ENCODE results near the gene ODAD2. TPM values are rescaled to one million over a fixed set of nuclear protein-coding genes. Genes with fewer than 3 reads are reported as not detected.

ODAD2 gene
- total RNA-seq, 1 donor from 2014 or later, result 0.80 TPM

DNA sequence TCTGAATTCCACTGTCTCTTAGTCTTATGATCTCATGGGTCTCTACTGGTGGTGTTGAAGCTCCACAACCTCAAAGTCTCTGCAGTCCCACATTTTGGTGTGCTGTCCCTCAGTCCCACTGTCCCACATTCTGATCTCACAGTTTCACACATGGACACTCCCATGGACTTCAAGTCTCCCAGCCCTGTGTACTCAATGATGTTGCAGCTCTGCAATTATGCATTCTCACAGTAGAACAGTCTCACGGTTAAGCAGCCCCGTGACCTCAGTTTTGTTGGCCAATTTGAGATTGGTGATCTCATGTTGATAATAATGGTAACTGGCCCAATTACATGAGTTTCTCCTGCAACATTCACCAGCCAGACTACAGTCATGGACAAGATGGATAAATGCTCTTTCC is 109.4 kb downstream of the ODAD2 start:
- no peak for DNase-seq (ENCODE audit: low spot score)
- intact Hi-C loops (cut with DNase I), result no loop called here
- ATAC-seq, result no peak

DNA sequence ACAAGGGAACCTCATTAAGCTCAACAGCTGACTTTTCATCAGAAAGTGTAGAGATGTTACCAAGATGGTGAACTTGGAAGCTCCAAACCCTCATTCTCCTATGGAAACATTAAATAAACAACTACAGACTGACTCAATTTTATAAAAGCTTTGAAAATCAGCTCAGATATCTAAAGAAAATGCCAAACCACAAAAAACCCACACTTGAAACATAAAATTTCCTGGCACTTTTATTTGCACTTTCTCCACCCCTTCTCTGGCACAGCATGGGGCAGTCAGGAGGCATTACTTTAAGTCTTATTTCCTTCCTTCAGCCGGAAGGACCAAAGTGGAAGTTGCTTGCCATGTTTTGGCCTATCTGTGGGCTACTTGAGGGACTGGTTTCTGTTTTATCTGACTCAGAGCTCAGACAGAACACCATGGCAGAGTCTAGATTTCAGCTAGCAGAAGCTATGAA is 114.7 kb downstream of the ODAD2 start:
- ATAC-seq, result no peak
- DNase-seq (ENCODE audit: low spot score), result no peak
- intact Hi-C loops (cut with DNase I), result no loop called here

DNA sequence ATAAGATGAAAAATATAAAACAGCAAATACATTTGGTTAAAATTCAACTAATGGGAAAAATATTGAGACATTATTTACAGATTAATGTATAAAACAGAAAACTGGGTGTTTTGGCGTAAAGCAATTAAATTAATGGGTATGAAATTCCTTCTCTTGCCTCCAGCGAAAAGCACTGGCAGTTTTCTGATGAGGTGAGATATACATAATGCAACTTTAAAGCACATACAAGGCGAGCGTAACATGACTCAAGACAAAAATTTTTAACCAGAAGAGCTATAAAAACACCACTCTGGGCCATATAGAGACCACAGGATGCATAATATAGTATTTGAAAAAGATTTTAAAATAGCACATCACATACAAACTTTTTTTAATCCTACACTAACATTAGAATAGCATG is 120.6 kb downstream of the ODAD2 start:
- ATAC-seq (no peak), DNase-seq (ENCODE audit: low spot score) (no peak)
- intact Hi-C loops (cut with DNase I), result no loop called here

DNA sequence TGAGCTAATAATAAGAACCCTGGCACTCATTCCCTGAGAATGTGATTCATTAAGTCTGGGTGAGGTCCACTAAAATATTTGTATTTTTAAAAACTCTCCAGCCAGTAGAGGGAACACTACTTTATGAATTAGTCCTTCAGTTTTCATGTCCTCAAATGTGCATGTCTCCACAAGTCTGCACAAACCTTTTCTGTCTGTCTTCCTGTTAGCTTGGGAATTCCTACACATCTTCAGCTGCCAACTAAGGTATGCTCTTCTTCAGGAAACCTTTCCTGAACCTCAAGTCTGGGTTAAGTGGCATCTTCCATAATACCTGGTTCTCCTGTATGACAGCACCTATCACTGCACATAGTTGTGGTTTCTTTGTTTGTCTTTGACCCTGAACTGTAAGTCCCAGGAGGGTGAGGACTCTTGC is 133.7 kb downstream of the ODAD2 start:
- intact Hi-C loops (cut with DNase I), result no loop called here
- DNase-seq (ENCODE audit: low spot score) (no peak), ATAC-seq (no peak)

DNA sequence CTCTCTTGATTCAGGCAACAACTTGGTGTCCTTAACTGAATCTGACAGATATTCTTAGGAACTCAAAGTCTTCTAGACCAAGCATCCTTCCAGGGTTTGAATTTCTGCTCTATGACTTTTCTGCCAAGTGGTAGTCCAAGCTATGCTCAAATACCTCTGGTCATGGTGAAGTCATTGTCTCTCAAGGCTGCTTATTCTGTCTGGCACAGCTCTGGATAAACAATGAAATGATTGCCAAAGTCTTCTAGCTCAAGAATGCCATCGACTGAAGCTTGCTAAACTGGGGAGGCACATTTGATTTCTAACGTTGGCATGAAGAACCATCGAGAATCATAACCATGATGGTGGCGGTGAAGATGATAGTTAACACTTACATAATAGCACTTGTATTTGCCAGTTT is 137.1 kb downstream of the ODAD2 start:
- no peak for DNase-seq (ENCODE audit: low spot score)
- intact Hi-C loops (cut with DNase I), result no loop called here
- no peak for ATAC-seq

DNA sequence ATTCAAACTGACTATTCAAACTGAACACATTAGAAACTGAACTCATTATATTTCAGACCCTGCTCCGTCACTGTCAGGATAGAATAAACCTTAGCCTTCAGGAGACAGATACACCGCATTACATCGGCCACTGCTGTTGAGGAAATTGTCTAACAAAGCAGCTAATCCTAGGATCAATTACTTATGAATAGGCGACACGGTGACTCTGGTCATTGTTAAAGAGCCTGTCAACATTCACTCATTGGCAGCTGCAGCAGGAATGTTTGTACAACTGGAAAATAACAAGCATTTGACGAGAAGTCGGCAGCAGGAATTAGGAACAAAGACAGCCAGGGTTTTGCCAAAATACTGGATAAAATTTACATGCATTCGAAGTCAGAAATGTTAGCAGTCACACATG is 141.3 kb downstream of the ODAD2 start:
- intact Hi-C loops (cut with DNase I), result no loop called here
- no peak for ATAC-seq

DNA sequence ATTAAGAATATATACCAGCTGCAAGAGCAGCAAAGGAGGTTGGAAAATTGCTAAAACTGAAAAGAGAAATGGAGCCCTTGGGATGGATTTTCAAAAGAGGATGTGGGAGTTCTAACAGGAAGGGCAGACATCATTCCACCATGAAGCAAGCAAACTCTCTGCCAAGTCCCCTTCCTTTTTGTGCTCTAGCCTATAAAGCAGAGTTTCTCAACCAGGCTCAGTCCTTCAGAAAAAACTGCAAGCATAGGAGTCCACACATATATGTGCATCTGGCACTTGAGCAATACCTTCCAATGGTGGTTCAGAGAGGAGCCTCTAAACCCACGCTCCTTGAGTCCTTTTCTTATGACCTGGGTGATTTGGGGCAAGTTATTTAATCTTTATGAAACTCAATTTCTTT is 154.7 kb downstream of the ODAD2 start:
- no peak for DNase-seq (ENCODE audit: low spot score)
- peak; percentile 67 for ATAC-seq
- intact Hi-C loops (cut with DNase I), result no loop called here

More for the DNA sequence above, 141.3 kb downstream of the ODAD2 start:
- no peak for DNase-seq (ENCODE audit: low spot score)

DNA sequence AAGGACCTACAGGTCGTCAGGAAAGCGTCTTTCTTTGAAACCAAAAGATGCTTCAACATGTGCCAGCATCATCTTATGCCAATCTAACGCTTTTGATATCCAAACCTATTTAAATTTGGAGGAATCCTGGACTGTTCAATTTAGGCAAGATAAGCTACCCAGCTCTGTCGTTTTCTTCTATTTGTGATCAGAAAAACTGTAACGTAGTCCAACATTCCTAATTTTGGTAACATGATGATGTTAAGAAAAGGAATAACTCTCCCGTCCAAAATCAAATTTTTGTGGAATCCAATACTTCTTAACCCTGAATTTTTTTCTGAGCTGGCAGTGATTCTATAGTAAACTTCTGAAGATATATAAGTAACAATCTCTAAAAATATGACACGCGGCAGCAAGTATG is 160.0 kb downstream of the ODAD2 start:
- intact Hi-C loops (cut with DNase I), result no loop called here
- ATAC-seq, result no peak

DNA sequence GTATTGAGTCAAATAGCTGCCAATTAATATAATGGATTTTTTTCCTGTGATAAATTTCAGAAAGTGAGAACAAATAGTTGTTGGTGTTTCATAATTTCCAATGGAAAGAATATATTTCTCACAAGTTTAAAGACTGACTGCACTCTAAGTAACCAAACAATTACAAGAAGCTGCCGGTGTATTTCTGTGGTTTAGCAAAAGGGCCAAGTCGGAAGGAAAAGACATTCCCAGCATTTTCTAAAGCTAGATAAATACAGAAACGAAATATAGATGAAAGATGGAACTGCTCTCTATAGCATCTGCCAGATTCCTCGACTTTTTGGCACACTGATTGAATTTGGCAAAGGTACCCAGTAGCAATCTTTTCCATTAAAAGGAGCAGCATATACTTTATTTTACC is 160.5 kb downstream of the ODAD2 start:
- ATAC-seq (no peak), DNase-seq (ENCODE audit: low spot score) (no peak)
- intact Hi-C loops (cut with DNase I), result no loop called here

More for the DNA sequence above, 160.0 kb downstream of the ODAD2 start:
- no peak for DNase-seq (ENCODE audit: low spot score)

DNA sequence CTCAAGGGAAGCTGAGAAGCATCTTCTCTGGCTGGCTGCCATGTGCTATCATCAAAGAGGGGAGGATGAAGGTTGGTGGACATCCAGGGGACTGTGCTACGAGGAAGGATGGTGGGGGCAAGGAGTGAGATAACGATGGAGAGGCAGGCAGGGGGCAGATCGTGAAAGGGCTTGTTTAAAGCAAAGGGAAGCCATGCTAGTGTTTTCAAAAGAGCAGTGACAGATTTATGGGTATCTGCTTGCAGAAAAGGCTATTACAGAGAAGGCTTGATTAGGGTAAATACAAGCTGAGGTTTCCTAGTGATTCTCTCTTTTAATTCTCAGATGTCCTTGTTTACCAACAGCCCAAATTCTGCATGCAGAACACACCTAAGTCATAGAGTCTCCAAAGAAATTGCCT is 164.4 kb downstream of the ODAD2 start:
- intact Hi-C loops (cut with DNase I), result no loop called here
- no peak for ATAC-seq
- DNase-seq (ENCODE audit: low spot score), result no peak

DNA sequence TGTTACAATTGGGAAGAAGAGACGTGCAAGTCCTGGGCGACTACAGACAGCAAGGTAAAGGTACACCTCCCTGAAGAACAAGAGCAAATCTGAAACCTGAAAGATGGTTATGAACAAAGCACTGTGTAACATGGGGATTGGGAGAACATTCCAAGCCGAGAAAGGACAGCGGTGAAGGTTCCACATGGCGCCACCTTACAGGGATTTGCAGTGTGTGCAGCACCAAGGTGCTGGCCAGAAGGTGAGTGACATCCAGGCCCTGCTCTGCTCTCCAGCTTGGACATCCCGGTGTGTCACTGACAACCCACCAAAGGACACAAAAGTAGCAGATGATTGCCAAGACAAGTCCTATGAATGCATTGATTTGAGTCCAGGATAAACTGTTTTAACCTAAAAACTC is 165.1 kb downstream of the ODAD2 start:
- intact Hi-C loops (cut with DNase I), result no loop called here
- DNase-seq (ENCODE audit: low spot score) (no peak), ATAC-seq (no peak)

DNA sequence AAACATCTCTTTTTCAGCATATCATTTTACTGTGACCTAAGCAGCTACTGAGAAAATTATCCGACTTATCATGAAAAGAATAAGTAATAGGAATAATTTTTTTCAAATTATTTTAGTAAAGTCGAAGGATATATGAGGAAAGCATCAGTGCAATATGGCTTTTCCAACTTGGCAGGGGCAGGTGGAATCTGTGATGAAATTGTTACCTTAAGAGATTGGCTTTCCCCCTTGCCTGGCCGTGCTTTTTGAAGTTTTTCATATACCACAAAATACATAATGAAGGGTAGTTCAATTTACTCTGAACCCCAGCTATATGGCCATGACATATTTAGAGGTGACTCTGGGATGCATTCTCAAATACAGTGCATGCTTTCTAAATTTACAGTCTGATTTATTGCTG is 166.1 kb downstream of the ODAD2 start:
- DNase-seq (ENCODE audit: low spot score) (no peak), ATAC-seq (no peak)
- intact Hi-C loops (cut with DNase I), result no loop called here

DNA sequence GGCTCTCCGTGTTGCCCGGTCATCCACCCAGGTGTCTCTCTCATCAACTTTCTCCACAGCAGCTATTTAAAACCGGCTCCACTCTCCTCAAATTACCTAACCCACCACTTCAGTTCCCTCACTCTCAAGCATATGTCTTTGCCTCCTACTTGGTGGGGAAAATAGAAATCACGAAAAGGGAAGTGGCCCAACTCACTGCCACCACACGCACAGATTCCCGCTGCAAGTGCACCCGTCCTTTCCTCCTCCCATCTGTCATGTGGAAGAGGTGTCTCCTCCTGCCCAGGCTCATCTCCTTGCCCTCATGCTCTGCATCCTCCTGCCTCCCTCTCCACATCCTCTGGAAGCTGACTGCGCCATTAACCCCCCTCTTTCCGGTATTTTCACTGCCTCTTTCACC is 172.5 kb downstream of the ODAD2 start:
- DNase-seq (ENCODE audit: low spot score) (no peak), ATAC-seq (no peak)
- intact Hi-C loops (cut with DNase I), result no loop called here

DNA sequence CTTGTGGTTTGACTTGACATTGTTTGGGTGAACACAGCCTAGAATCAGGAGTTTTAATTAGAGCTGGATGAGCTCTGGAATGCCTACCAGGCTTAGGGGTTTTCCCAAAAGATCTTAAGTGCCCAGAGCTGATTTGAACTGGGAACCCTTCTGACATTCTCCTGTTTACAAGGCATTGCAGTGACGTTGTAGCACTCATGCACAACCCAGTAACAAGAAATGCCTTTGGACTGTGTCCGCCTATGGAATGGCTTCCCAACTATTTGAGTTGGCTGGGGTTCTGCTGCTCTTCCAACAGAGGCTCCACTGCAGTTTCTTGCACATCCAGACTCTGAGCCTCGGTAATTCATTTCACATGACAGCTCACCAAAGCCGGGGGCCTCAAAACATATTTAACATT is 176.6 kb downstream of the ODAD2 start:
- intact Hi-C loops (cut with DNase I), result no loop called here
- ATAC-seq (no peak), DNase-seq (ENCODE audit: low spot score) (no peak)

DNA sequence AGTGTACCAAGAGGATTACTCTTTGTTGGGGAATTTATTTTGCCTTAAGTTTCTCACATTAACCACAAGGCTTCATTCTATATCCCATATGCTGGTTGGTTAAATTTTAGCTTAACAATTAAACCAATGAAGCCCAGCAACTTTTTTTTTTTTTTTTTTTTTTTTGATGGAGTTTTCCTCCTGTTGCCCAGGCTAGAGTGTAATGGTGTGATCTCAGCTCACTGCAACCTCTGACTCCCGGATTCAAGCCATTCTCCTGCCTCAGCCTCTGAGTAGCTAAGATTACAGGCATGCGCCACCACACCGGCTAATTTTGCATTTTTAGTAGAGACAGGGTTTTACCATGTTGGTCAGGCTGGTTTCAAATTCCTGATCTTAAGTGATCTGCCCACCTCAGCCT is 178.2 kb downstream of the ODAD2 start:
- no peak for ATAC-seq
- DNase-seq (ENCODE audit: low spot score), result no peak
- intact Hi-C loops (cut with DNase I), result no loop called here

DNA sequence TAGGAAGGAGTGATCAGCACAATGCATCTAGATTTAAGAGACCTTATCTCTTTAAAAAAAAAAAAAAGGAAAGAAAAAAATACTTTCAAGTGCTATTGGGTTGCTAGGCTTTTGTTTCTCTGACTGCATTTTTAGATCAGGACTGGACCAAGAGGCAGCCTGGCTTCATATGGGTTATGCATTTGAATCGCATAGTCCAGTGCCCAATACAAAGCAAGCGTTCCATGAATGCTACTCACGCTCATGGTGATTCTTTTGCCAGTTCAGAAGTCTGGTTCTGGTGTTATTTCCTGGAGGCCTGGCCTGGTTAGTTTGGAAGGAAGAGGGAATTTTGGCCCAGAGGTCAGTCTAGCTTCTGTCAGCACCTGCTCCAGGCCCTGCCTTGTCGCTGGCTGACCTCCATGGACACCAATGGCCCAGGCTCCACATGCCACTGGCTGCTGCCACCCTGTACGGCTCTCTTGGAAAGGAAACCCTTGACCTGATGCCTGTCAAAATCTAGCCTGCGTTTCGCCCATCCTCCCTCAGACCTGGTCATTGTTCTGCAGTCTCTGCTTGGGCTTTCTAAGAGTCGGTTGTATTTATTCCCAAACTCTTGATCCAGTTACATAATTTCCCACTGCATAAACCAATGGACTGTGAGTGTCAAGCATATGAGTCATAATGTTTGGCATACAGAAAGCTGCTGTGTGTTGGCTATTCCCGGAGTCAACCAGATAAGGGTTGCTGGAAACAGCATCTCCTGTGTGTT is 178.9 kb downstream of the ODAD2 start:
- DNase-seq (ENCODE audit: low spot score) (no peak), ATAC-seq (peak; percentile 81)
- intact Hi-C loops (cut with DNase I), result no loop called here

DNA sequence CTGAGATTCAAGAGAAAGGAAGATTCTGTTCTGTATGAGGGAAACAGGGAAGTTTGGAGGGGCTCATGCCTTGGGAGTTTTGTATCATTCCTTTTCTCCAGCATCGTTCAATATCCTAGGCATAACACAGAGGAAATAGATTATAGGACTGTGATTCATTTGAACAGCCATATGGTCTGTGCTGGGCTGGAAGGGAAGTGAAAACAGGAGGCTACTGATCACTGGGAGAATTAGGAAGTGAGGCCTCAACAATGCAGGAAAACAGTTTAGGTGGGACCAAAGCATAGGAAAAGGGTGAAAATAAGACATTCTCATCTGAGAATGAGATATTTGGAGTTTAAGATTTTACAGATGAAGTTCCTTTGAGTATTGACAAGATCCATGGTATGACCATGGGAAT is 182.6 kb downstream of the ODAD2 start:
- intact Hi-C loops (cut with DNase I), result no loop called here
- no peak for ATAC-seq
- no peak for DNase-seq (ENCODE audit: low spot score)

DNA sequence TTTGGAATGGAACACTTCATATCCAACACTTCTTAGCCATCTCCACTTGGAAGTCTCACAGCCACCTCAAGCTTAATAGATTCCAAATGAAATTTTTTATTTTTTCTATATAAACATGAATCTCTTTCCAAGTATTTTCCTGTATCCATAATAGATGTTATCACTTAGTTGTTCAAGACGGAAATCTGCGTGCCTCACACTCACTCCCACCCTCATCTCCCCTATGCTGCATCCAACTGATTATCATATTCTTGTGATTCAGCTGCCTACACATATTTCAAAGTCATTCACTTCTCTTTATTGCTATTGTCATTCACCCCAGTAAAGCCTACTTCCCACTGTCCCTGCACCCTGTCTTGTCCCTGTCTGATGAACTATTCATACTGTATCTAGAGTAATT is 183.0 kb downstream of the ODAD2 start:
- no peak for DNase-seq (ENCODE audit: low spot score)
- ATAC-seq, result no peak
- intact Hi-C loops (cut with DNase I), result no loop called here

DNA sequence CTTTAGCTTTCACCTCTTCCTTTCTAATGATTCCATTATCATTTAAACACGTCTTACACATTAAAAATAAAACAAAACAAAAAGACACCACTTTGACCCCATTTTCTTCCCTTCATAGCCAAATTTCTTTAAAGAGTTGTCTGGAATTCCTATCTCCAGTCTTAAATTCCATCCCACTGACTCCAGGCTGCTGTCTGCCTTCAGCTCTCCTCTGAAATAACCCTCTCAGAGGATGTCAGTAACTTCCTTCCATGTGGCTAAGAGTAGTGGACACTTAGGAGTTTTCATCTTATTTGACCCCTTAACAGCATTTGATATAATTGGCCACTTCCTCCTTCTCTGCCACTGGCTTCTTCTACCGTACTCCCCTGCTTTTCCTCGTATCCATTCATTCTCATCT is 183.6 kb downstream of the ODAD2 start:
- DNase-seq (ENCODE audit: low spot score) (no peak), ATAC-seq (no peak)
- intact Hi-C loops (cut with DNase I), result no loop called here

DNA sequence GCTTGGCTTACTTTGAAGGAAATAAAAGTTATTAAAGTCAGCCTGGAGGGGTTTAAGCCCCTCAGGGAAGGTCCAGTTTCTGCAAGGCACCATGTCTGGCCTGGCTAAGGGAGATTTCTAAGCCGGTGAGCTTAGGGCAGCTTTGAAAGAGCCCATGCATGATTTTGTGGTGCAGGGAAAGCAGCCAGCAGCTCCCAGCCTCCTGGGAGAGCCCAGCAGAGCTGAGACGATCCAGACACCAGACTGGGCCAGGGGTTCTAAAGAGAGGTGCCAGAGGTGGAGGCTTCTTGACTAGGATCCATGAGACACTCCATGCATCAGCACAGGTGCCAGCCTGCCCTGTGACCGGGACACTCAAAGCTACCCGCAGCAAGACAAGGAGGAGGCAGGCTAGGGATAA is 193.7 kb downstream of the ODAD2 start:
- intact Hi-C loops (cut with DNase I), result no loop called here
- no peak for ATAC-seq
- DNase-seq (ENCODE audit: low spot score), result no peak

DNA sequence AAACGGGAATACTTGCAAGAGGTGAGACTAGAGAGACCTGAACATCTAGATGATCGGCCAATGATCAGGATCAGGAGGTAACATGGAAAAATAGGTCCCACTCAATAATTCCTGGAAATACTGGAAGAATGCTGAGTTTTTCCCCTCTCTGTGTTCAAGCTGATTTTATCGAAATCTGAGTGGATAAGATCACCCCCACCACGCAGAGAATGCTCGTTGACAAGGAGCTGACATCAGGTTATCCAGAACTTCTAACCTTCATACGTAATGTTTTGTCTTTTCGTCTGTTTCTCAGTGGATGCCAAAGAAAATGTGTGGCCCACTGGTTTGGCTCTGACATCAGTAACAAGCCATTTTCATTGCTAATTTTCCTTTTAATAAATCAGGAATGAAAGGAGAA is 194.7 kb downstream of the ODAD2 start:
- DNase-seq (ENCODE audit: low spot score), result no peak
- intact Hi-C loops (cut with DNase I), result no loop called here
- no peak for ATAC-seq
